ENCODE data around the gene TMEM204.
"Not testable (repeated sequence)": the region's sequence is repeated elsewhere in the genome, so short reads cannot be mapped to it uniquely, and the experiment has no call there.

The TMEM204 gene

GRCh38 chr16:1560153-1560552 lies 26.7 kb downstream of the TMEM204 start:
- DNase-seq, result no peak

- DNase-seq, result no peak
These were observed 27.4 kb downstream of the TMEM204 start for GRCh38 chr16:1560866-1561265.

DNA sequence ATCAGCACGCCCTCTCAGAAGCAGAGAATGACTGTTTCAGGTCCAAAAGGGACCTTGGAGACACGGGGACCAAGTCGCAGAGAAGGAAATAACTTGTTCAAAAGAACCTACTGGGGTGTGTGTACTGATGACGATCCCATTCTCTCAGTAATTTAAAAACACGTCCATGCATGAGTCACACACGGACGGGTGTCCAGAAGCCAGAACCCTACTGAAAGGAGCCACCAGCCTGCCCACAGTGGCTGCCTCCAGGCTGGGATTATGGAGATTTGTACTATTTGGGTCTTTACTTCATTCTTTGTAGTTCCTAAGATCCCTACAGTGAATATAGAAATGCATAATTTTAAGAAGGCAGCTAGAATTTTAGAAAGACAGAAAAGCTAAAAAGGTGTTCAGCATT lies 27.8 kb downstream of the TMEM204 start:
- DNase-seq, result no peak

DNA sequence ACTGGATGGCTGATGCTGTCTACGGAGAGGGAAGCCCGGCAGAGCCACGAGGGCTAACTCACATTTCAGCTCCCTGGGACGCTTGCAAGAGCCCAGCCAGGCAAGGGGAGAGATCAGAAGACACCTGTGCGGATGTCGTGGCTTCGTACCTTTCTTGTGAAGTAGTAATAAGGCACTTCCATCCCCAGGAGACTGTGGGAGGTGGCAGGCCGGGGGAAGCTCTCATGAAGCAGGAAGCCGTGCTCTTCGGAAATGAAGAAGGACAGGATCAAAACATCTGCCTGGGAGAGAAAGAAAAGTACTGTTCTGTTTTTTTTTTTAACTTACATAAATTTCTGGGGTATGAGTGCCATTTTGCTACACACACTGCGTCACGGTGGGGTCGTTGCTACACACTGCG lies 28.4 kb downstream of the TMEM204 start:
- DNase-seq, result no peak

- DNase-seq, result no peak
These were observed 30.3 kb downstream of the TMEM204 start for GRCh38 chr16:1563786-1564185.

DNA sequence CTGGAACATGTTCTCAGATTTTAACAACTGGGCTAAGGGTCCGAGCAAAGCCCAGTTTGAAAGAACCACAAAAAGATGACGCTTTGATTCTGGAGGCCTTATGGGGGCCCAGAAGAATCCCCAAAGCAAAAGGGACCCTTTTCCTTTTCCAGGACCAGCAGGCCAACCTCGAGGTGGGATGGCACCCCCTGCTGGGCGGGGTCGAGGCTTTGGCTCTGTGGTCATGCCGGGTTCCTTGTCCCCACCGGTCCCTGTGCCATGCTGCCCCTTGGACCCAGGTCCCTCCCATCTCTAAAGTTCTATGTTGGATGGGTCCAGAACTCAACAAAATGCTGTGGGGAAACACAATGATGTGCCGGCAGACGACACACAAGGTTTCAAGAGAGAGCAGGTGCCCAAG lies 30.9 kb downstream of the TMEM204 start:
- DNase-seq, result no peak

DNA sequence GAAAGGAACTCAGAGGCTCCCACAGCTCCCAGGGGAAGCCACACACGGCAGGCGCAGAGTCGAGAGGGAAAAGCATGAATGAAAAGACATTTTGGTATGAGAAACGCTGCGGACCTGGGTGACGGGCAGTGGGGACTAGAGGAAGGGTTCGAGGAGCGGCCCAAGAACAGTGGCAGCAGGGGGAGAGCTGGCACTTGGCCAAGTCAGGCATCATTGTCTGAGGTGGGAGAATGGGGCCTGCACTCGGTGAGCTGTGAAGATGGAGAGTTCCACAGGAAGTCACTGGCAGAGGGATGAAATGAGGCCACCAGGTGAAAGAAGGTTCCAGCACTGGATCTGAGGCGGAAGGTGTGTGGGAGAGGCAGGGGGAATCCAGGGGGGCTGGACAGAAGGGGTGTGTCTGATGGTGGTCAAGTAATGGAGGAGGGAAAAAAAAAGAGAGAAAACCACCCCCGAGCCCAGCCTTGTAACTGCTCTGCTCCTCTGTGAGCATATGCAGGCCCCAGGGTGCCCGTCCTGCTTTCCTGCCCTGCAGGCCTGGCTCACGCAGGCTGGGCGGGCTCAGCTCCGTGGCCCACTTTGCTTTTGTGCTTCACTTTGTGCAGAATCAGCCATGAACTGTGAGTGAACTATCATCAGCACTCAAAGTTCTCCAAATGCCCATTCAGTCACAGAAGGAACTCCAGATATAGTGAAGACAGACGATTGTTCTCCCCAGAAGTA lies 31.8 kb downstream of the TMEM204 start:
- DNase-seq, result no peak

DNA sequence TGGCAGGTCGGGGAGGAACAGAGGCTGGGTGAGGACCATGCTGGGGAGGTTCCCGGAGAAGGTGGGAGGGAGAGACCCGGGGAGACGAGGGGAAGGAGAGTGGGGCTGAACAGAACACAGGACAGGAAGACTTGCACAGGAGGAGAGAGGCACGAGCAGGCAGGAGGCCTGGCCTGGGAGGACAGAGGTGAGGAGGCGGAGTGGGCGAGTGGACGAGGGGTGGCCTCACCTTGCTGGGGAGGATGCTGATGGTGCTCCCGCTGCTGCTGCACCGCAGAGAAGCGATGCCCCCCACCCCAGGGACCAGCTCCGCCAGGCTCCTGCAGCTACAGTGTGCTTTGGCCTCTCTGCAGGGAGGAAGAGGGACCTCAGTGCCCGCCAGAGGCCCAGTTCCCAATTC lies 34.5 kb downstream of the TMEM204 start:
- DNase-seq, result no peak

DNA sequence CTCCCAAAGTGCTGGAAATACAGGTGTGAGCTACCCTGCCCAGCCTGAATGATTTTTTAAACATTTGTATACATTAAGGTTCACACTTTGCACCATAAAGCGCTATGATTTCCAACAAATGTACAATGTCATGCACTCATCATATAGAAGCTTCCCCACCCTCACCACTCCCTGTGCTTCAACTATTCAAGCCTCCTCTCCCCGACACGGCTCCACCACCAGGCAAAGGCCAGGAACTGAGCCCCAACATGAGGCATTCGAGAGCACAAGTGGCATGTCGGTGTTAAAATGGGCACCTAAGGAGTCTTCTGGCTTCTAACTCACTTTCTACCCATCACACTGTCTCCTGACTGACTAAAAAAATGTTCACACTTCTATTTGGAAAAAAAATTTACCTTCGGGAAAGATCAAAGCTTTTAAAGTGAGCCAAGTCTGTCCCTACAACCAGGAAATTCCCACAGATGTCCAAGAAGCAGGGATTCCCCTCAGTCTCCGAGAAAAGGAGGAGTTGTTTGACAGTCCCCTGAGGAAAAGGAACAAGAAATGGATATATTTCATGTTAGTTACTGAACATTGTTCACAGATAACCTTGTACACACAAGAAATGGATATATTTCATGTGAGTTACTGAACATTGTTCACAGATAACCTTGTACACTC lies 37.7 kb downstream of the TMEM204 start:
- no peak for DNase-seq

DNA sequence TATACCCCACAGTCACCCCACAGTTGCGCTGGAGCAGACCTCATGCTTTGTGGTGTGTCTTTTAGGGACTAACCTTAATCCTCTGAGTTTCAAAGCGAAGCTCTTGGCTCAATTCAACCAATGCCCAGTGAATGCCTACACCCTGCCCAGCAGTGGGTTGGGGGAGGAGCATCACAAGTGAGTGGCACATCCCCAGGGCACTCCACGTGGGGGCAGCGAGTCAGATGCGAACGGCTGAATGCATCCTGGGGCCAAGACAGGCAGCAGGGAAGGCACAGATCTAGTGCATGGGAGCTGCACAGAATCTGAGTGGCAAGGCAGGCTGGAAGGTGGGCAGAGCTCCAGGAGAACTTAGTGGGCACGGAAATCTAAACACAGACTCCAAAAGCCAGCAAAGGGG lies 39.2 kb downstream of the TMEM204 start:
- DNase-seq, result no peak

DNA sequence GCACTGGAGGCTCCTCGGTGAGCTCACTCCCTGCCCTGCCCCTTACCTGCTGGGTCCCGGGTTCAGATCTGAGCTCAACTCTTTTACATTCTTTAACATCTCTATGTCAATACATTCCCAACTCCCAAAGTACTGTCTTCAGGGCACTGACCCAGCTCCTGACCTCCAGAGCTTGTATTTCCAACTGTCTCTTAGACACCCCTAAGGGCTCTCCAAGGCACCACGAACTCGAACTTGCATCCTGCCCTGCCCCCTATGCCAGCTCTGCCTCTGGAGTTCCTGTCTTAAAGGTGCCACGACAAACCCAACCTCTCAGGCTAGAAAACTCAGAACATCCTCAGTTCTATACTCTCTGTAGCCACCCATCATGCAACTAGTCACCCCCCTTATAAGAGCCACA lies 39.8 kb downstream of the TMEM204 start:
- DNase-seq, result no peak

DNA sequence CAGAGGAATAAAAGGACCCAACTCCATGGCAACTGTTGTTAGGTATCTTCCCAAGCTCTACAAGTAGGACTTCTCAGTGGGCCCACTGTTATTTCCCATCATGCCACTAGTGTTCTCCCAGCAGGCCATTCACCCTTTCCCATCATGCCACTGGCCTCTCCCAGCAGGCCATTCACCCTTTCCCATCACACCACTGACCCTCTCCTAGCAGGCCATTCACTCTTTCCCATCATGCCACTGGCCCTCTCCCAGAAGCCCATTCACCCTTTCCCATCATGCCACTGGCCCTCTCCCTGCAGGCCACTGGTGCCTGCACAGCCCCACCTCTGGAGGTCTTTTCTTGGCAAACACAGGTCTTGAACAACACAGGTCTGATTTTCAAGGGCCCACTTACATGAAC lies 42.1 kb downstream of the TMEM204 start:
- DNase-seq, result no peak

DNA sequence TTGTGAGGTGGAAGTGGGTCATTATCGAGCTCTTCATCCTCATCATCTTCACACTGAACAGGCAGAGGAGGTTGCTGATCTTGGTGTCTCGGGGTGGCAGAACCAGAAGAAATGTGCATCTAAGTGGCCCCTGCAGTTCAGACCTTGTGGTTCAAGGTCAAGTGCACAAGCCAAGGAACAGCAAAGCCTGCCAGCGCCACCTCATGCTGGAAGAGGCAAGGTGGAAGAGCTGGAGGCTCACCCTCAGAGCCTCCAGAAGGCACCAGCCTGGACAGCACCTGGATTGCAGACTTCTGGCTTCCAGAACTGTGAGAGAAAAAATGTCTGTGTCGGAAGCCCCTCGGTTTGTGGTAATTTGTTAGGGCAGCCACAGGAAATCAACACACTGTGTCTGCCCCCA lies 45.7 kb downstream of the TMEM204 start:
- no peak for DNase-seq

DNA sequence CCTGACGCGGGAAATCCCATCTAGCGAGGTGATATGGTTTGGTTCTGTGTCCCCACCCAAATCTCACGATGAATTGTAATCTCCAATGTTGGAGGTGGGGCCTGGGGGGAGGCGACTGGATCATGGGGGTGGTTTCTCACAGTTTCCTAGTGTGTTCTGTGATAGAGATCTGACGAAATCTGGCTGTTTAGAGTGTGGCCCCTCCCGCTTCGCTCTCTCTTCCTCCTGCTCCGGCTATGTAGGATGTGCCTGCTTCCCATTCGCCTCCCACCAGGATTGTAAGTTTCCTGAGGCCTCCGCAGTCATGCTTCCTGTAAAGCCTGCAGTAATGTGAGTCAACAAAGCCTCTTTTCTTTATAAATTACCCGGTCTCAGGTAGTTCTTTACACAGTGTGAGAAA lies 46.8 kb downstream of the TMEM204 start:
- DNase-seq, result no peak

- DNase-seq, result no peak
These were observed 47.5 kb downstream of the TMEM204 start for GRCh38 chr16:1580956-1581355.

- DNase-seq, result no peak
These were observed 48.3 kb downstream of the TMEM204 start for GRCh38 chr16:1581804-1582203.

DNA sequence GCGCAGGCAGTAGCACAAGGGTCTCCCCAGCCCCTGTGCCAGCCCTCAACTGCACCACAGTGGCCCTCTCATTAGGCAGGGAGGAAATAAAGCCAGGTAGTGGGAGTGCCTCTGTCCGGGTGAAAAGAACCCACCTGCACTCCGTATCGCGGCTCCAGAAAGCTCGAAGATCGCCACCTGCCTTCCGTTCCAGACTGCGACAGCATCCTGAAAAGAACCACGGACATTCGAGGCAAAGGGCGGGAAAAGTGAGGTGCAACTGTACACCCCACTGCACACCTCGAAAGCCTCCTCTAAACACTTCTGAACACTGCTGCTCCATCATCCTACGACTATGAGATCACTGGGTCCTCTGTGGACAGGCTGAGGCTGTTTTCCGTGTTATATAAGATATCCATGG lies 49.7 kb downstream of the TMEM204 start:
- no peak for DNase-seq

GRCh38 chr16:1584926-1585484 lies 51.5 kb downstream of the TMEM204 start:
- no peak for DNase-seq

GRCh38 chr16:1590366-1590765 lies 56.9 kb downstream of the TMEM204 start:
- no peak for DNase-seq

DNA sequence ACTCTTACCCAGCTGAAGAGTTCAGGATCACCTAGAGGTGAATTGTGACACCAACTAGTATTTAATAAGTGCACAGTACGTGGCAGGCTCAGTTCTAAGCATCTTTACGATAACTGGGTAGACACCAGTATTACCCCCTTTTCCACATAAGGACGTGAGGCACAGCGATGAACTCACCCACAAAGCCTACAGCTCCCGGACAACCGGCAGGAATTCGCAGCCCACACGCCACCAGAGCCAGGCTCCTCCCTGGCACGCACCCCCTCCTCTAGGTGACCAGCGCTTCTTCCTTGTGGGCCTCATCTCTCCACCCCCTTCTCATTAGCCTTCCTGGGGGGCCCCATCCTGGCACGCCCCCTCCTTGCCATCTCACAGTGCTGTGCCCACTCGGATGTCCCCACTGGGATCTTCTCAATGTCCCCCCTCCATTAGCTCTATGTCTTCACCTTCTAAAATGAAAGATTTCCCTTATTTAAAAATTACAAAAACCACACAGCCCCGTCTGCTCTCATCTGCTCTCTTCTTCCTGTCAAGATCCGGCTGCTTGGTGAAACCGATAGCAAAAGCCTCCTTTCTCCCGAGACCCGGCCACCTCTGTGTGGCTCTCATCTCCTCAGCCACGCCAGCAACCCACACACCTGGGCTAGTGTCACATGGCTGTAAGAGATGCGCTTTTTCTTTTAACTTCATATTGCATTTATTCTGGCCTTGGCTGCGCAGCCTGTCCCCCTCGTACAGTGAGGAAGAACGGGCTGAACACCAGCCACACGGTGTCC lies 57.7 kb downstream of the TMEM204 start:
- no peak for DNase-seq

GRCh38 chr16:1592446-1592845 lies 59.0 kb downstream of the TMEM204 start:
- no peak for DNase-seq

DNA sequence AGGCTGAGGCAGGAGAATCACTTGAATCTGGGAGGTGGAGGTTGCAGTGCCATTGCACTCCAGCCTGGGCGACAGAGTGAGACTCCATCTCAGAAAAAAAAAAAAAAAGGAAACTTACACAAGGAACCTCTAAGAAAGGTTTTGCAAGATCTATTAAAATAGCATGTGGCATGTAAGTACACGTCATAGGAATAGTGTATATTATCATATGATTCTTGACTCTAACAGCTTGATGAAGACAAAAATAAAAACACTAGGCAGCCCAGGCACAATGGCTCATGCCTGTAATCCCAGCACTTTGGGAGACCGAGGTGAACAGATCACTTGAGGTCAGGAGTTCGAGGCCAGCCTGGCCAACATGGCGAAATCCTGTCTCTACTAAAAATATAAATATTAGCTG lies 62.0 kb downstream of the TMEM204 start:
- DNase-seq, result not testable (repeated sequence)

DNA sequence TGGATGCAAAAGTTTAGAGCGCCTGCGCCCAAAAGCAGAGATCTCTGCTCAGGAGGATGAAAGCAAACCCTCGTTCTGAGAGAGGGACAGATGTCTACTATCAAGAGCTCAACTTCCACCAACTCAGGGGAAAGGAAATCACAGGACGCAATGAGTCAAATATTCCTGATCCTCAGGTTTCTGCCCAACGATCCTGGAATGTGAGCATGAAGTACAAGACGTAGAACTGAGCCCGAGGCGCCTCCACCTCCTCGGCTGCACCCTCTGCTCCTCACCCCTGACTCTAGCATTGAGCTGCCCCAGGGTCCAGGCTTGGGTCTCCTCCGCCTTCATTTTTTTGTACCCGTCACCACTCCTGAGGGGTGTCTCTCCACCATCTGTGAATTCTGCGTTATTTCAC lies 63.0 kb downstream of the TMEM204 start:
- DNase-seq, result no peak

DNA sequence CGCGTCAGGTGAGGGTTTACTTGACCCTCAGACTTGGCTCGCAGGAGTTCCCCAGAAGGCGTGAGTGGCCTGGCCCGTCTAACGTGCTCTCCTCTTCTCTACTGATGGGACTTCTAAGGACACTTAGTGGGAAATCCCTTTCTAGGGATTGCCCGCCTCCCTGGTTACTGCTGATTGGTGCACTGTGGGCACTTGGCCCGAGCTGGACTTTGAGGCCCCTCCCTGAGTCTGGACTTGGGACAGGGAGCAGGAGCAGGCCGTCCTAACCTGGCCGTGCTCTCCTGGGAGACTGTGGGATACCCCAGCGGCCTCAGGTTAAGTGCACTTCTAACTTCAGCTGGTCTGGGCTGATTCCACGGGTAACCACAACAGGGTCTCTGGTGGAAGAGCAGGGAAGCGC lies 63.7 kb downstream of the TMEM204 start:
- DNase-seq, result no peak
